ENCODE results near the gene SPTLC2. TPM values are rescaled to one million over a fixed set of nuclear protein-coding genes. Genes with fewer than 3 reads are reported as not detected.

Gene SPTLC2
- total and polyA plus RNA-seq, 2 of the 8 experiments (the other 6 are each of a cell fraction or from before 2014, with no cell fraction given), result 8.9 to 35.1 TPM

GRCh38 chr14:77580477-77580876 is 36.0 kb downstream of the SPTLC2 start (continued):
- no peak for TF ChIP-seq FOSL1 (IDR thresholded peaks at IDR 0.05; ENCODE audit: insufficient read depth, low read depth, low read length)
